T follicular helper cell (primary cell): ENCODE measurements around the gene ADTRP.
"Not testable (repeated sequence)": the region's sequence is repeated elsewhere in the genome, so short reads cannot be mapped to it uniquely, and the experiment has no call there.

ENCODE experiments used
- DNase-seq: peaks from one replicate; pipeline ENCODE4 v3.0.0-alpha.2; 2020; ENCODE audit warnings: low read depth

ADTRP gene

DNA sequence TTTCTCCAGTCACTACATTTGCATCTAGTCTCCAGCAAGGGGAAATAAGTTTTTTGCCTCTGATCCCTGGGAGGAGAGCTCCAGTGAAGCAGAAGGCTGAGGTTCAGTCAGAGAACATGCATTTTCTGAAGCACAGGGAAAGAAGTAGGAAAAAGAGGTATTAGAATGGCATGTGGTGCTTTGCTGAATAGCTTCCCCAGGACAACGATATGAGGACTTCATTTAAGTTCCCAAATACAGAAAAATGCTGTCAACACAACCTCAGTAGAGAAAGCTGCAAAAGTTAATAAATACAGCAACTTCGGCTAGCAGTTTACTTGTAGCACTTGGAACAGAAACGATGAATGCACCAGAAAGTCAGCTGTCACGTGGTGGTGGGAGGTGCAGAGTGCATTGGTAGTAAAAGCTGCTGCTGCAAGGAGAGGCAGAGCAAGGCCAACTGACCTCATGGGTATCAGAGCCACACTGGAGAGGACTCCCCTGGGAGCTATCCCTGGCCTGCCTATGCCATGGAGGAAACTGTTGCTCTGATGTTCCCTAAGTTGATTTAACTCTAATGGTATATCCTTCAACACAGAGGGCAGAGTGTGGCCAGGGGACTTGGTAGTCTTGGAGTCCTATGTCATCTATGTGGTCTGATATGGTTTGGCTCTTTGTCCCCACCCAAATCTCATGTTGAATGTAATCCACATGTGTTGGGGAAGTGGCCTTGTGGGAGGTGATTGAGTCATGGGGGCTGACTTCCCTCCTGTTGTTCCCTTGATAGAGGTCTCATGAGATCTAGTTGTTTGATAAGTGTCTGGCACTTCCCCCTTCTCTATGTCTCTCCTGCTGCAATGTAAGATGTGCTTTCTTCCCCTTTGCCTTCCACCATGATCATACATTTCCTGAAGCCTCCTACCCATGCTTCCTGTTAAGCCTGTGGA is 85.9 kb downstream of the ADTRP start:
- DNase-seq, result no peak

DNA sequence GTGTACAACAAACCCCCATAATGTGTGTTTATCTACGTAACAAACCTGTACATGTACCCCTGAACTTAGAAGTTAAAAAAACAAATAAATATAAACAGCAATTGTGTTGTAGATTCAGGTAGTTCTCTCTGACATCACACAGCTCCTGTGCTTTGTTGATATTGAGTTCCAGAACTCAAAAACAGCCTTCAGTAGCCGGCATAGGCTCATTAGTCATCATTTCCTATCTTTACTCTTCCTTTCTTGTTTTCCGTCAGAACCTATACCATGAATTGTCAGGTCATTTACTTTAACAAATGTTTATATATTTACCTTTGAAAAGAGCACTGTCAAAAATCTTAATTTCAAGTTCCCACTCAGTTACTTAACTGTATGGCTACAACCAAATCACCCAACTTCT is 88.8 kb downstream of the ADTRP start:
- DNase-seq, result no peak

DNA sequence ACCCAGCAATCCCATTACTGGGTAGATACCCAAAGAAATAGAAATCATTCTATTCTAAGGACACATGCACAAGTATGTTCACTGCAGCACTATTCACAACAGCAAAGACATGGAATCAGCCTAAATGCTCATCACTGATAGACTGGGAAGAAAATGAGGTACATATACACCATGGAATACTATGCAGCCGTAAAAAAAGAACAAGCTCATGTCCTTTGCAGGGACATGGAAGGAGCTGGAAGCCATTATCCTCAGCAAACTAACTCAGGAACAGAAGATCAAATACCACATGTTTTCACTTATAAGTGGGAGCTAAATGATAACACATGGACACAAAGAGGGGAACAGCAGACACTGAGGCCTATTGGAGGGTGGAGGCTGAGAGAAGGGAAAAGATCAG is 89.2 kb downstream of the ADTRP start:
- not testable (repeated sequence) for DNase-seq

GRCh38 chr6:11688425-11688709 is 90.2 kb downstream of the ADTRP start:
- DNase-seq, result no peak

- no peak for DNase-seq
Observed at GRCh38 chr6:11685481-11686093, 93.0 kb downstream of the ADTRP start.

GRCh38 chr6:11684901-11685480 is 93.6 kb downstream of the ADTRP start:
- DNase-seq, result no peak

GRCh38 chr6:11683871-11684270 is 94.7 kb downstream of the ADTRP start:
- no peak for DNase-seq

GRCh38 chr6:11682561-11682975 is 96.0 kb downstream of the ADTRP start:
- no peak for DNase-seq

DNA sequence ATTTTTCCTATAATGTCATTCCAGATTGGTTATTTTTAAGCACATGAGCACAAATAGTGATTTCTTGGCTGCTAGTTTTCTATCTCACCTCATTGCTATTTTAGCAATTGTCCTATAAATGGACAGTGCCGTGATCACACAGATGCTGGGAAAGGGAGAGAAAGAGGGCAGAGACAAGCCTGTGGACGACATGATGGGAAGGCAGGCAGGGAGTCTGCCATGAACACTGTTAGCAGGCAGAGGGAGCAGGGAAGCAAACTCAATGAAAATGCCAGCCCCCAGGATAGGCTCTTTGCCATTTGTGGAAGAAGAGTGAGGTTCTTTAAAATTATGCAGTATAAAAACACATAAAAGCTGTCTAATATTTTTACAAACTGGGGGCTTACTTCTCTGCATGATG is 96.8 kb downstream of the ADTRP start:
- no peak for DNase-seq

DNA sequence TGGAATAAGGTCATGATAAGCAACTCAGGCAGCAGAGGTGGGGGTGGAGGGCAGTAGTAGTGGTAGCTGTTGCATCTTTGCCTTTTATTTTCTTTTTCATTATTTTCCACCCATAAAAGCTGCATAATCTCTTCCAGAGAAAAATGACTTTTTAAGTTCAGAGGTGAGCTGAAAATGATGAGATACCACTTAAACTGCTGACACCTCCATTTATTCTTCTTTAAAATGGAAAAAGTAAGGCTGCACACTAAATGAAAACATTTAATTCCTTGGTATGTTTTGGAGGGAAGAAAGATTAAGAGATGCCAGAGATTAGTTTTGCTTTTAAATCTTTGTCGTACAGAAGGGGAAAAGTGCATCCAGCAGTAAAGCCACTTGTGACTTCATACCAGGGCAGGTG is 97.2 kb downstream of the ADTRP start:
- DNase-seq, result no peak

DNA sequence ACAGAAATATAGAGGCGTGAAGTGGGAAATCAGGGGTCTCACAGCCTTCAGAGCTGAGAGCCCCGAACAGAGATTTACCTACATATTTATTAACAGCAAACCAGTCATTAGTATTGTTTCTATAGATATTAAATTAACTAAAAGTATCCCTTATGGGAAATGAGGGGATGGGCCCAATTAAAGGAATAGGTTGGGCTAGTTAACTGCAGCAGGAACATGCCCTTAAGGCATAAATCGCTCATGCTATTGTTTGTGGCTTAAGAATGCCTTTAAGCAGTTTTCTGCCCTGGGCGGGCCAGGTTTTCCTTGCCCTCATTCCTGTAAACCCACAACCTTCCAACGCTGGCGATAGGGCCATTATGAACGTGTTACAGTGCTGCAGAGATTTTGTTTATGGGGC is 98.1 kb downstream of the ADTRP start:
- DNase-seq, result not testable (repeated sequence)

DNA sequence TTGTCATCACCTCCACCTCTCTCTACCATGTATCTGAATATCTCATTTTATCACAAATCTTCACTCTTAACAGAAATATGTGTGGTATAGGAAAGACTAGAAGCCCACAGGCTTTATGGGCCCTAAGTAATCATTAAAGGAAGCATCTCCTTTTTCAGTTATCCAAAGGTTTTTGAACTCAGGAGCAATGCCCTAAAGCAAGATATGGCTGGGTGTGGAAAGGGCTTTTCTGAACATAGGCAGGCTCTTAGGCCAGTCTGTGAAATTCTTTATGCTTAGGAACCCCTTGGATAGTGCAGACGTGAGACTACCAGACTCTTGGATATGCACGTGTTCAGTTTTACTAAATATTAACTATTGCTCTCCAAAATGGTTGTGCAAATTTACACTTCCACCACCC is 99.5 kb downstream of the ADTRP start:
- DNase-seq, result no peak

- DNase-seq, result no peak
Observed at GRCh38 chr6:11675601-11676000, 103.0 kb downstream of the ADTRP start.

DNA sequence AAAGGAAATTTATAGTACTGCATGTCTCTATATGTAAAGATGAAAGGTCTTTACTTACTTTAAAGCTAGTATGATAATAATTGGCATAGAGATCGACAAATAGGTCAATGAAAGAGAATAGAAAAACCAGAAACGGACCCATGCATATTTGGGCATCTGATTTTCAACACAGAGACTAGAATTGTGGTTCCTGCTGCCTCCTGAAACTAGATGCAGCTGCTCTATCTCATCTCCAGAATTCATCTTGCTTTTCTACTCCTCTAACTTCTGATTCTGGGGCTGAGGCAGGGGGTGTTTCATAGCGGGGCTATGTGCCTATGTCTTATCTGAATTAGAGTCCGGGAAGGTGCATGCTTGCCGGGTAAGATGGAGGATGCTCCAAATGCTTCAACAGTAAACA is 105.9 kb downstream of the ADTRP start:
- DNase-seq, result no peak

DNA sequence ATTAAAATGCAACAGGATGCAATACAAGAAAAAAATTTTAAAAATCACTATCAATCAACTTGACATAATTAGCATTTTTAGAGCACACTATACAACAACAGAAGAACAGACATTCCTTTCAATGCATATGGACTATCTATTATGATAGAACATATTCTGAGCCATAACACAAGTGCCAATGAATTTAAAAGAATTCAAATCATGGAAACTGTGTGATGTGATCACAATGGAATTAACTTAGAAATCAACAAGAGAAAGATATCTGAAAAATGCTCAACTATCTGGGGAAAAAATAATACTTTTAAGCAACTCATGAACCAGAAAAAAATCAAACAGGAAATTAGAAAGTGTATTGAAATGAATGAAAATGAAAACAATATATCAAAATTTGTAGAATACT is 106.3 kb downstream of the ADTRP start:
- no peak for DNase-seq

DNA sequence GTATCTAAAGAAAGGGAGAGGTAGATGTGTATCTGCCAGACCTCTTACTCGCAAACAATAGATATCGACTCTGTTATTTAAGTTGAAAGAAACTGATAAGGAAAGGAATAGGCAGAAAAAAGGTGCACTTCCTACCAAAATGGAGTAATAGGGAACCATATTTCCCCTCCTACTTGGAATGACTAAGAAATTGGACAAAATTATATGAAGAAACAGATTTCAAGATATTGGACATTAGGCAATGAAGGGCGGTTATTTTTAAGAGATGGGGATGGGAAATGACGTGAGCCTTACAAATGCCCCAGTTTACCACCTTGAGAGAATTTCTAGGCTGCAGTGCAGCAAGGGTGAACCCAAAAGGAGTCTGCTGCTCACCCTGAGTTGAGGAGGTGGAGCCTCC is 108.9 kb downstream of the ADTRP start:
- no peak for DNase-seq

GRCh38 chr6:11668455-11668854 is 110.1 kb downstream of the ADTRP start:
- DNase-seq, result no peak

- DNase-seq, result no peak
Observed at GRCh38 chr6:11667876-11668275, 110.7 kb downstream of the ADTRP start.

- DNase-seq, result no peak
Observed at GRCh38 chr6:11665604-11666326, 112.8 kb downstream of the ADTRP start.
